ENCODE measurements around the gene ARHGEF19.
A peak's percentile ranks its signal among the peaks of the same experiment; 100 is the strongest.

Gene ARHGEF19

DNA sequence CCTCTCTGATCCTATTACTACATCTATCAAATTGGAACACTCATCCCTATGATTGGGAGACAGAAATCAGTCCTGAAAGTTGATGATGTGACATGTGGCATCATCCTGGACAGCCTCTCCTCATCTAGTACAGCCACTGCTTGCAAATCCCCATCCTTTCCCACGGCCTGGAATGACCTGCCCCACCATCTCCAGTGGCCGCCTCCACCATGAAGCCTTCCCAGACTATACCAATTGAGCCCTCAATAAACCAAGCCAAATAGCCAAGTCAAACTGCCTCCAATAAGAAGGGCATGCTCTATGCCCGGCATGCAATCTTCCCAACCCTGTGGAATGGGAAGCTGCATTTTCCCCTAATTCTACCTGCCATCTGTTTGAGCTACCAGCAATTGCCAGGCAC is 561 bp upstream of the ARHGEF19 start:
- Mint-ChIP-seq H3K4me1 (peaks cover 8% of the 10 kb centered on the region), H3K36me3 (ENCODE audit: insufficient read depth) (peaks cover 5% of the 10 kb centered on the region), H3K27ac (ENCODE audit: low read depth) (no peak overlapping the region), H3K9me3 (no peaks in the 10 kb centered on the region), H3K27me3 (no peaks in the 10 kb centered on the region), H3K4me3 (no peak overlapping the region)
- DNase-seq (ENCODE audit: low spot score in 2 of 2): no peak
- no peak for ATAC-seq (replicated peaks; ENCODE audit: extremely low read depth, poor library complexity, severe bottlenecking)

DNA sequence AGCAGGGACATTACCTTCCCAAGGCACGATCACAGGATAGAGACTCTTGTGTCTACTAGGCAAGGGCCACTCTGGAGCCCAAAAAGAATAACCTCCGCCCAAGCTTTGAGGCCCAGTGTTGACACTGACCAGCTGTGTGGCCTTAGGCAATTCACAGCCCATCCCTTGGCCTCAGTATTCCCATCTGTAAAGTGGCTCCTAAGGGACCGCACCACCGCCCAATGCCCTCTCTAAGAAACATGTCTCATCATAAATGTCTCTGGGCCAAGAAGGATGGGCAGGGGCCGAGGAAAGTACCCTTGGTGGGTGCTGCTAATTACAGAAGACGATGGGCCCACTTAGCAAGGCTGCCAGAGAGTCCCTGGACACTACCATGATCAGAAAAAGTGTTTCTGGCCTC is 628 bp downstream of the ARHGEF19 start:
- no peak for DNase-seq (ENCODE audit: low spot score in 2 of 2)
- no peak for ATAC-seq (replicated peaks; ENCODE audit: extremely low read depth, poor library complexity, severe bottlenecking)
- Mint-ChIP-seq H3K4me3 (no peak overlapping the region), H3K36me3 (ENCODE audit: insufficient read depth) (peaks cover 2% of the 10 kb centered on the region), H3K27me3 (no peaks in the 10 kb centered on the region), H3K27ac (ENCODE audit: low read depth) (no peak overlapping the region), H3K4me1 (peaks cover 13% of the 10 kb centered on the region), H3K9me3 (no peaks in the 10 kb centered on the region)

DNA sequence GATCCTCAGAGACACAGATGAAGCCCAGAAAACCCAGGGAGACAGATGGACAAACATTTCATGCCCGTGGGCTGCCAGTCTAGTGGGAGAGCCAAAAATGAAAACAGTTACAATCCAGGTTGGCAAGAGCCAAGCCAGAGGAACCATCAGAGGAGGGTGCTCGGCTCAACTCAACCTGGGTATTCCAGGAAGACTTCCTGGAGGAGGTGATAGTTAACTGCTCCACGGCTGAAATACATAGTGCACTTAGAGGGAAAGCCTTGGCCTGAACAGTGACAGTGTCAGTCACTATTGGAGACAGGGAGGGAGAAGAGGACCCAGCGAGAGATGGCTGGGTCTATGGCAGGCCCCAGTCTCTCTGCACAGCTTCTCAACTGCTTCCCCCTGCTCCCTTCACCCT is 1.9 kb downstream of the ARHGEF19 start:
- Mint-ChIP-seq H3K4me3 (no peak overlapping the region), H3K36me3 (ENCODE audit: insufficient read depth) (peaks cover 2% of the 10 kb centered on the region), H3K4me1 (peaks cover 11% of the 10 kb centered on the region), H3K27me3 (no peaks in the 10 kb centered on the region), H3K9me3 (no peaks in the 10 kb centered on the region), H3K27ac (ENCODE audit: low read depth) (no peak overlapping the region)
- no peak for ATAC-seq (replicated peaks; ENCODE audit: extremely low read depth, poor library complexity, severe bottlenecking)
- DNase-seq (ENCODE audit: low spot score in 2 of 2): no peak

DNA sequence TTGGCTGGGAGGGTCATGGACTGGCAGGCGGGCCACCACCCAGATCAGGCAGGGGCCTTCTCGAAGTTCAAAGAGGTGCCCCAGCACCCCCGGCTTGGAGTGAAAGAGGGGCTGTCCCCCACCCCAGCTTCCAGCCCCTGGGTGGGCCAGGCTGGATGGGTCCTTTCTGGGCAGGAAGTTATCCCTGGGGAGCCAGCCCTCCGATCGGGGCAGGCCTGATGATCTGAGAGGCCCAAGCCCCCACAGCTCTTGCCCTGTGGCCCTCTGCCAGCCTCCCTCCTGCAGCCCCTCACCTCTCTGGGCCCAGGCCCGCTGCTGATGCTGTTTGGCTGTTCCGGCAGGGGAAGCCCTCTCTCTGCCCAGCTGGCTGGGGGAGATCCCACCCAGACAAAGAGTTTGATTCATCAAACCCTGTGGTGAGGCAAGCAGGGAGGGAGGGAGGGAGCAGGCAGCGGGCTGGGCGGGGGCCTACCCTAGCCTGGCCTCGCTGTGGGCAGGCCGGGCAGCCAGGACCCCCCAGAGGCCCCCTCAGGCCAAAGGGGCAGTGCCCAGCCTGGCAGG is 2.5 kb downstream of the ARHGEF19 start:
- no peaks in the 10 kb centered on the region for H3K9me3 Mint-ChIP-seq
- H3K36me3 Mint-ChIP-seq (ENCODE audit: insufficient read depth): peaks cover 2% of the 10 kb centered on the region
- peaks cover 11% of the 10 kb centered on the region for H3K4me1 Mint-ChIP-seq
- H3K27ac Mint-ChIP-seq (ENCODE audit: low read depth): no peak overlapping the region
- H3K27me3 Mint-ChIP-seq: no peaks in the 10 kb centered on the region
- H3K4me3 Mint-ChIP-seq: no peak overlapping the region
- ATAC-seq (replicated peaks; ENCODE audit: extremely low read depth, poor library complexity, severe bottlenecking) (no peak), DNase-seq (ENCODE audit: low spot score in 2 of 2) (no peak)

DNA sequence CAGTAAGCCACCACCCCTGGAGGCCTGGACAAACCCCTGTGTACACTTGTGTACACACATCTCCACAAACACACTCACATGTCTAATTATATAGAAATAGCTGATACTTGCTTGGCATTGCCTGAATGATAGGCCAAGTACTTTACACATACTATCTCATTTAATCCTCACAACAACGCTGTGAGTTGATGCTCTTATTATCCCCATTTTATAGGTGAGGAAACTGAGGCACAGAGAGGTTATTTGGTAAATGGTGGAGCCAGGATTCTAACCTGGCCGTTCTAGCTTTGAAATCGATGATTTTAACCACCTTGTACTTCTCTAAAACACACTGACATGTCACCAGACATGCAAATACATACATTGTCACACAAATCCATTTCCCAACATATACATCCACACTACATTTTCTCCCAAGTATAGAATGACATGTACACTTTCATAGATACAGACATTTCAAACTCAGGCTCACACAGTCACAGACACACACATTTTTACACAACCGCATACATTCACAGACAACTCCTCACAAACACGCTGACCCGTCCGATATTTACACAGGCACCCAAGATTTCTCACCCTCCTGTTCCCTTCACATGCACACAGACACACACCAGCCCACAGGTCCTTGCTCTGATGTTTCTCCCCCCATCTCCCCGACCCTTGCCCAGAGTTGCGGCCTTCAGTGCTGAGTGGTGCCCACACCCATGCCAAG is 3.2 kb downstream of the ARHGEF19 start:
- DNase-seq (ENCODE audit: low spot score in 2 of 2) (no peak), ATAC-seq (replicated peaks; ENCODE audit: extremely low read depth, poor library complexity, severe bottlenecking) (no peak)
- Mint-ChIP-seq H3K4me3 (no peak overlapping the region), H3K4me1 (peaks cover 16% of the 10 kb centered on the region), H3K9me3 (no peaks in the 10 kb centered on the region), H3K27ac (ENCODE audit: low read depth) (no peak overlapping the region), H3K36me3 (ENCODE audit: insufficient read depth) (peaks cover 2% of the 10 kb centered on the region), H3K27me3 (no peaks in the 10 kb centered on the region)

DNA sequence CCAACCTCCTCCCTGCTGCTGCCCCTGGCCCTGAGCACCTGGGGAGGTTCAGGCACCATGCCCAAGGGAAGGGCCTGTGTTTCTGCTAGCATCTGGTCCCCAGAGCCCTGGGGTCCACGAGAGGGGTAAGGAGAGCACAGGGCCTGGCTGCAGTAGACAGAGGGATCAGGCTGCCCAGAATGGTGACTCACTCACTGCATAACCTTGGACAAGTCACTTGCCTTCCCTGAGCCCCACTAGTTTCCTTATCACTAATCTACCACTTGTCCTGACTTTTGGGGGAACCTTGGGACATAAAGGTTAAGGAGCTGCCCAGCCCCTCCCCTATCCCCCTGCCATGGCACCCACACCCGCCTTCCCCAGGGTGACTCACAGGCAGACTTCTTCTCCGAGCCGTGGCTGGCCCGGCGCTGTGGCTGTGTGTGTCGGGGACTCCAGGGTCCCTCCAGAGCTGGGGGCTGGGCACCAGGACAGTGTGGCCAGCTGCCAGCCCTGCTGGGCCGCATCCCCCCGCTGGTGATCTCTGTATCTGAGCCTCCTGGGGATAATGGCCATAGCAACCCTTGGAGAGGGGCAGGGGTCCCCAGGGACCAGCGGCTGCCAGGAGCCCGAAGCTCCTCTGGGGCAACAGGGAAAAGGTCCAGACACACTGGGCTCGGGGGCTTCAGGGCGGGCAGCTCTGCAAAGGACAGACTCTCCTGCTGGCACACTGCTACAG is 4.0 kb downstream of the ARHGEF19 start:
- no peaks in the 10 kb centered on the region for H3K27me3 Mint-ChIP-seq
- H3K4me1 Mint-ChIP-seq: peaks cover 16% of the 10 kb centered on the region
- DNase-seq (ENCODE audit: low spot score in 2 of 2) (no peak), ATAC-seq (replicated peaks; ENCODE audit: extremely low read depth, poor library complexity, severe bottlenecking) (no peak)
- H3K4me3 Mint-ChIP-seq: peak overlapping the region; percentile 78
- H3K27ac Mint-ChIP-seq (ENCODE audit: low read depth): peak overlapping the region; percentile 92
- H3K9me3 Mint-ChIP-seq: no peaks in the 10 kb centered on the region
- H3K36me3 Mint-ChIP-seq (ENCODE audit: insufficient read depth): peaks cover 5% of the 10 kb centered on the region

DNA sequence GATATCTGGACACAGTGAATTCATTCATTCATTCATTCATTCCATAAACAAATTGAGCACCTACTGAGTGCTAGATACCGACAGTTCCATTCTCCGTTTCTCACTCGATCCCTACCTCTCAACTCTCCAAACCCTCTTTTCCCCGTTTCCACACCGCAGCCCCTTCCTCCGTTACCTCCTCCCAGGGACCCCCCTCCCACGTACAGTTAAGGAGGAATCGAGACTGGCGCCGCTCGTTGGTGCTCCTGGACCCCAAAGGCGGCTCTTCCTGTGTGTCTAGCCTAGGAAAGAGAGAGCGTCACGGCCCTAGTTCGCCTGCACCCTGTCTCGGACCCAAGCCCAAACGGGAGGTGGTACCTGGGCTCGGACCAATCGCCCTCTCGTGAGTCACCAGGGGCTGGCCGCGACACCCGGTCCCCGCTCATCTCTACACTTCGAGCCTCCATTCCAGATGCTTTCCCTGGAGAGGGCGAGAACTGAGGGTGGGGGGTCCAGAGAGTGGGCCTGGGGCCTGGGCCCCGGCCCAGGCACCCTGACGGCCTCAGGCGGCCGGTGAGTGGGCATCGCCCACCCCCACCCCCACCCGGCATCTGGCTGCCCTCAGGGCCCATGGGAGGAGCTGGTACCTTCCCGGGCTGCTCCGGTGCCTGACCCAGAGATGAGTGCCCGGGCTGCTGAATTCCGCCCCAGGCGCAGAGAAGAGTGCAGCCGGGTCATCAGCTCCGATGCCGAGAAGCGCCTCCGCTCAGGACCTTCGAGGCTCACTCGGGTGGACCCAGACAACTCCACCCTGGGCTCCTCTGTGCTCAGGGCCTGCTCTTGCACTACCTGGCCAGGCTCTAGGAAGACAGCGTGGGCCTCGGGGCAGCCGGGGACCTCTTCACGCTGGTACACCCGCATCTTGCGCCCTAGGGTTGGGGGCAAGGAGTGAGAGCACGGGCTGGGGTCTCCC is 4.9 kb downstream of the ARHGEF19 start:
- Mint-ChIP-seq H3K4me3 (peak overlapping the region; percentile 78), H3K36me3 (ENCODE audit: insufficient read depth) (peaks cover 5% of the 10 kb centered on the region), H3K27me3 (no peaks in the 10 kb centered on the region), H3K4me1 (peaks cover 16% of the 10 kb centered on the region), H3K27ac (ENCODE audit: low read depth) (peak overlapping the region; percentile 92), H3K9me3 (no peaks in the 10 kb centered on the region)
- DNase-seq (ENCODE audit: low spot score in 2 of 2) (no peak), ATAC-seq (replicated peaks; ENCODE audit: extremely low read depth, poor library complexity, severe bottlenecking) (no peak)

DNA sequence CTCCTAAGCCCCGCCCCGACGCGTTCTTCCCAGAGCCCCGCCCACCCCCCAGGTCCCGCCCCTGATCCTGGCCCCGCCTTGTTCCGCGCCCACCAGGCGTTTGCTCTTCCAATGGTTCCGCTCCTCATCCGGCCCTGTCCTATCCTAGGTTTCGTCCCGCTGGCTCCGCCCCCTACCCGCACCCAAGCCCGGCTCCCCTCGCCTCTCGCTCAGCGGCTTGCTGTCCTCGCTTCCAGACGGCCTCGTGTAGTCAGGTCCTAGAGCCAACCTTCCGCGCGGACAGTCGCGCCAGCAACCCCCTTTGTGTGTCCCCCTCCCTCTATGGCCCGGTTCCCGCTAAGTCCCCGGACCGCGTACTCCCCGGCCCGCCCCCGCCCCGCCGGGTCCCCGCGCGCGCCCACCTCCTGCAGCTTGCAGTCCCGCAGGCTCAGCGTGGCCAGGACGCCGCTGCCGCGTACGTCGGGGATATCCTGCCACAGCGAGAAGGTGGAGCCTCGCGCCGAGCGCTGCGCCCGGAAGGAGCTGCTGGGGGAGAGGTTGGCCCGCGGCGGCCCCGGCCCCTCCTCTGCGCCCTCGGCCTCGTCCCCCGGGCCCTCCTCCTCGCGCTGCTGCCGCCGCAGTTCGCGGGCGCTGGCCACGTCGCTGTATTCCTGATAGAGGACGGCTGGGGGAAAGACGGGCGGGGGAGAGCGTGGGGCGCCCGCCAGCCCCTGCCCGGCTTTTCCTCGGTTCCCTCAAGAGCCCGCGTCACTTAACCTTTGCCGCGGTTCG is 5.7 kb downstream of the ARHGEF19 start:
- H3K27me3 Mint-ChIP-seq: no peaks in the 10 kb centered on the region
- peak; percentile 95 for ATAC-seq (replicated peaks; ENCODE audit: extremely low read depth, poor library complexity, severe bottlenecking)
- H3K36me3 Mint-ChIP-seq (ENCODE audit: insufficient read depth): peaks cover 5% of the 10 kb centered on the region
- peaks cover 16% of the 10 kb centered on the region for H3K4me1 Mint-ChIP-seq
- peak overlapping the region; percentile 92 for H3K27ac Mint-ChIP-seq (ENCODE audit: low read depth)
- peak overlapping the region; percentile 78 for H3K4me3 Mint-ChIP-seq
- DNase-seq (ENCODE audit: low spot score in 2 of 2): peak; percentile 89 to 90
- H3K9me3 Mint-ChIP-seq: no peaks in the 10 kb centered on the region

DNA sequence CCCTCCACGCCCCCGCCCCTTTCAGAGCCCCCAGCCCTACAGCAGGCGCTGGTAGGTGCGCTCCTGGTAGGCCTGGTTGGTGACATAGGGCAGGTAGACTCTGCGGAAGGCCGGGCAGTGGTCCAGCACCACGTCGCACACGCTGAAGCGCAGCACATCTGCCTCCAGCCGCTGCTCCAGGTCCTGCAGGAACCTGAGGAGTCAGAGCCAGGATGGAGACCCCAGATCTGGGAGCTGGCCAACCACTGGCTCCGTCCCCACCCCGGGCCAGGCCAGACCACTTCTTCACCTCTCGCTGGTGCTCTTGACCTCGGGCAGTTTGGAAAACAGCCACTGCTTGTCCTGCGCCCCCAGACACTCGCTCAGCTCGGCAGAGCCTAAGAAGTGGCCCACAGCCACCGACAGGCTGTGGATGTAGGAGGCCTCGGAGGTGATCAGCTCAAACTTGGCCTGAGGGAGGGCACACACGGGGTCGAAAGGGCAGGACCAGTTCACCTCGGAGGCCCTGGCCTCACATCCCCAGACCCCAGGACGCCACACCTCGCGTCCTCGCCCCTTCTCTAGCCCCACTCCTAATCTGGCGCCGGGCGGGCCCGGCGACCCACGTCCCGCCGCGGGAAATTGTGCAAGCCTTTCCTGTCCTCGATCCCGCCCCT is 6.4 kb downstream of the ARHGEF19 start:
- no peaks in the 10 kb centered on the region for H3K9me3 Mint-ChIP-seq

DNA sequence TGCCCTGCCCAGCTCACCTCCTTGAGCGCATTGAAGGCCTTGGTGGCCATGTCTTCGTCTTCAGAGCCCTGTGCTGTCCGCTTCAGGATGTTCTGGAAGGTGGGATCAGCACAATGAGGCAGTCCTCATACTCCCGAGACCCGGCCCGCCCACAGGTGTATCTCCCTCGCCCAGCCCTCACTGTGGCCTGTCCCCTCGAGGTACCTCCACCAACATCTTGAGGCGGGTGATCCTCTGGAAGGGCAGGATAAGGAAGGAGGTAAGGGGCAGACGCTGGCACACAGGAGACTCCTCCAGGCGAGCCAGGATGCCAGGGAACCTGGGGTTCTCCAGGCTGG is 7.1 kb downstream of the ARHGEF19 start:
- no peak overlapping the region for H3K4me3 Mint-ChIP-seq
- H3K27ac Mint-ChIP-seq (ENCODE audit: low read depth): no peak overlapping the region
- ATAC-seq (replicated peaks; ENCODE audit: extremely low read depth, poor library complexity, severe bottlenecking) (no peak), DNase-seq (ENCODE audit: low spot score in 2 of 2) (no peak)
- no peaks in the 10 kb centered on the region for H3K9me3 Mint-ChIP-seq
- H3K36me3 Mint-ChIP-seq (ENCODE audit: insufficient read depth): peaks cover 5% of the 10 kb centered on the region
- H3K27me3 Mint-ChIP-seq: no peaks in the 10 kb centered on the region
- peaks cover 16% of the 10 kb centered on the region for H3K4me1 Mint-ChIP-seq

More for the DNA sequence above, 6.4 kb downstream of the ARHGEF19 start:
- Mint-ChIP-seq H3K4me1 (peaks cover 16% of the 10 kb centered on the region), H3K36me3 (ENCODE audit: insufficient read depth) (peaks cover 5% of the 10 kb centered on the region), H3K27ac (ENCODE audit: low read depth) (peak overlapping the region; percentile 92), H3K27me3 (no peaks in the 10 kb centered on the region), H3K4me3 (peak overlapping the region; percentile 78)
- peak; percentile 2 for ATAC-seq (replicated peaks; ENCODE audit: extremely low read depth, poor library complexity, severe bottlenecking)
- no peak for DNase-seq (ENCODE audit: low spot score in 2 of 2)

DNA sequence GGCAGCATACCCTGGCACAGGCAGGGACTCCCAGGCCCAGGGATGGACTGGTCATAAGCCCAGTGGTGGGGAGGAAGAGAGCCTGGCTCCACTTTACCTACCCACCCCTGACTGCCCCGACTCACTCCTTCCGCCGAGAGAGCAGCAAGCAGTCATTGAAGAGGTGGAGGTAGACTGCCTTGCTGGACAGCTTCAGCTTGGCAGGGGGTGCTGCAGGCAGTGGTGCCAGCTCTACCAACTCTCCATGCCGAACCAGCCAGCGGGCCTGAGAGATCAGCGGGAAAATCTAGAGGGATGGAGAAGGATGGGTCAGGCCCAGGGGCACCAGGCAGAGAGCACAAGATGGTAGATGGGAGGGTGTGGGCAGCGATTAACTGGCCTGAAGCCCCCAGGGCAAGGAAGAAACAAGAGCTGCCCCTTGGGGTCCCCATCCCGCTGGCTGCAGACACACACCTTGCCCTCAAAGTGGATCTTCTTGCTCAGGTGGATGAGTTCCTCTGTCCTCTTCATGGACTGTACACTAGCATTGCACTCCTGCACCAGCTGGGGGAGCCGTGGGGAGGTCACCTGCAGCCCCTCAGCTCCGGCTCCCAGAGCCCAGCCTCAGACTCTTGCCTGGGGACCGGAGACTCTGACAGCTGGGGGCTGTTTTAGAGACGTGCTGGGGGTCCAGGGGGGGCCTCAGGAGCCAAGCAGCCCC is 7.7 kb downstream of the ARHGEF19 start:
- H3K36me3 Mint-ChIP-seq (ENCODE audit: insufficient read depth): peaks cover 5% of the 10 kb centered on the region
- no peaks in the 10 kb centered on the region for H3K9me3 Mint-ChIP-seq
- H3K4me1 Mint-ChIP-seq: peaks cover 19% of the 10 kb centered on the region
- ATAC-seq (replicated peaks; ENCODE audit: extremely low read depth, poor library complexity, severe bottlenecking) (no peak), DNase-seq (ENCODE audit: low spot score in 2 of 2) (no peak)
- H3K27me3 Mint-ChIP-seq: no peaks in the 10 kb centered on the region
- peak overlapping the region; percentile 52 for H3K4me3 Mint-ChIP-seq
- H3K27ac Mint-ChIP-seq (ENCODE audit: low read depth): peak overlapping the region; percentile 71

All from central memory CD8-positive, alpha-beta T cell (primary cell).